ENCODE results near the gene TMEM170A.
"Not testable (repeated sequence)": the region's sequence is repeated elsewhere in the genome, so short reads cannot be mapped to it uniquely, and the experiment has no call there.

TMEM170A gene

DNA sequence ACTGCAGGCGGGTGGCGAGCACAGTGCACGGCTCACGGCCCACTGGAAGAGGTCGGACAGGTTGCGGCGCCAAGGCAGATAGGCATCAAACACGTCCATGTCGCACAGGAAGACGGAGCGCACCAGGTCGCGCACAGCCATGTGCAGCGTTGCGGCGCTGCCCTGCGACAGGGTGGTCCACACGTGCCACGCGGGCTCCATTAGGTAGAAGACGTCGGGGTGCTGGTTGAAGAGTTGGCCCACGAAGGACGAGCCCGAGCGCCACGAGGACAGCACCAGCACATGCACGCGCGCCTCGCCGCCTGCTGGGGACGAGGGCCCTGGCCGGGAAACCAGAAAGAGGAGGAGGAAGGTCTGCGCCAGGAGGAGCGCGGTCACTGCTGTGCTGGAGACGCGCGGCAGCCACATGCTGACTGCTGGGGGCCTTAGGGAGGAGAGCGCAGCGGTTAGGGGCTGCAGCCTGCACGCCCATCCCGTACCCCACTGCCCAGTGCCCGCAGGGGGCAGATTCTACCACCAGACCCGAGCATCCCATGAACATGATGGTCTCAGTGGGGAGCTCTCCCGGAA is 15.0 kb upstream of the TMEM170A start:
- no peak for DNase-seq

DNA sequence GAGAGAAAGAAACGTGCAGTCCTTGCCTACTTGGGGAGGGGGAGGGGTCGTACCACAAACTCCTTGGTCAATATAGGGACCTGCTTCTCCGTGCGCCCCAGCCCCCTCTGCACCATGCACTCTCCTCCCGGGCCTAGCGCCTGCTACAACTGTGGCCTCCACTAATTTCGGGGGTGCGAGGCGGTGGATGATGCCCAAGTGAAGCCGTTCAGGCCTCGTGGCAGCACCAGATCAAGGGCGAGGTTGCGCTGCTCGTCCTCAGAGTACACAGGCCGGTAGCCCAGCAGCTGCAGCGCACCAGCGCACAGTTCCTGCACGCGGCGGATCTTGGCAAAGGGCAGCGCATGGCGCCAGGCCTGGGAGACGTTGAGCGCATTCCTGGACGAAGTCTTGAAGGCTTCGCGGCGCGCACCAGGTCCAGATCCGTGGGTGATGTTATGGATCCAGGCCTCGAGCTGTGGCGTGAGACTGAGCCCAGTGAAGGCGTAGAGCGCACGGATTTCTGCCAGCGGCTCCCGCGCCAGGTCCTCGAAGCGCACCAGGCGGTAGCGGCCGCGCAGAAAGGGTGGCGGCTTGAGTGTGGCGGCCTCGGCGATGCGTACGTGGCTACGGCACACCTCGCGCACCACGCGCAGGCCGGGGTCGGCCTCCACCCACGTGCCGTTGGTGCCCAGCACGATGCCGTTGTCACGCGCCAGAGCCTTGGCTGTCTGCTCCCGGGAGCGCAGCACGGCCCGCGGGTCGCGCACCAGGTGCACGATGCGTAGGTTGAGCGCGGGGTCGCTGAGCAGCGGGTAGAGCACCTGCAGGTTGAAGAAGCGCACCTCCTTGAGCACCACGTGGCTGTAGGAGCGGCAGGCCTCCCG is 14.2 kb upstream of the TMEM170A start:
- DNase-seq, result no peak

DNA sequence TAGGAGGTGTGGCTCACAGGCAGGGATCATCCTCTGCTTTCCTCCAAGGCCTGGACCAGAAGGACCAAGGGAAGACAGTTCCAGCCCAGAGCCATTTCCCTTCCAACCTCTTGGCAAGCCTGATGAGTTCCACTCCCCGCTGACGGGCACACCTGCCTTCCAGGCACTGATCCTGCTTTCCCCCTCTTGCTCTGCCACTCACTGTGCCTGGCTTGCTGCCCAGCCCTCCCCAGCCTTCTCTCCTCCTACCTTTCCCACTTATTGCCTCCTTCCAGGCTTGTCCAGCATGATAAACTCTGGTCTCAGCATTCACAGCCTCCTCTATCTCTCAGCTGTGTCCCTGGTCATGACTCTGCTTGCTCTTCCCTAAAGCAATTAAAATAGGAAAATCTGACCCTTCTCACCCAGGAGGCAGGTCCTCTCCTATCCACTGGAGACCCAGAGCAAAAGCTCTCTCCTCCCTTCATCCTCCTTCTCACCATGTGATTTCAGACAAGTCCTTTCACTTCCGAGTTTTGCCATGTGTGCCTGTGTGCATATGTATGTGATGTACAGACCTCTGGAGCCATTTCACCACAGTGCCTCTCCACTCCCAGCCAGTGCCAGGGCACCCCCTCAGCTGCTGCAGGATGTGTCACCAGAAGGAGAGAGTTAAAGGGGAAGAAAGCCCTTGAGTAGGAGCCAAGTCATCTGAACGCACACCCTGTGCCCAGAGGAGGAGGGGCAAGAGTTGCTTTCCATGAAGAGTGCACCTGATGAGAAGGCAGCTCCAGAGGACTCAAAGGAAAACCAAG is 13.4 kb upstream of the TMEM170A start:
- DNase-seq, result no peak

DNA sequence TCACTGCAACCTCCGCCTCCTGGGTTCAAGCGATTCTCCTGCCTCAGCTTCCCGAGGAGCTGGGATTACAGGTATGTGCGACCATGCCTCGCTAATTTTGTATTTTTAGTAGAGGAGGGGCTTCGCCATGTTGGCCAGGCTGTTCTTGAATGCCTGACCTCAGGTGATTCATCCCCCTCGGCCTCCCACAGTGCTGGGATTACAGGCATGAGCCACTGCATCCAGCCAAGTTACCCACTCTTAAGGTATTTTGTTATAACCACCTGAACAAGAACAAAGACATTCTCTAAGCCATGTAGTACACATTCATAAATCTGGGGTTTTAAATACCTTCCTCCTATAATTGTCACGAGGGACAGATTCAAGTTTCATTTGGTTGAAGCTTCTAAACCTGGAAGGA is 12.3 kb upstream of the TMEM170A start:
- no peak for DNase-seq

DNA sequence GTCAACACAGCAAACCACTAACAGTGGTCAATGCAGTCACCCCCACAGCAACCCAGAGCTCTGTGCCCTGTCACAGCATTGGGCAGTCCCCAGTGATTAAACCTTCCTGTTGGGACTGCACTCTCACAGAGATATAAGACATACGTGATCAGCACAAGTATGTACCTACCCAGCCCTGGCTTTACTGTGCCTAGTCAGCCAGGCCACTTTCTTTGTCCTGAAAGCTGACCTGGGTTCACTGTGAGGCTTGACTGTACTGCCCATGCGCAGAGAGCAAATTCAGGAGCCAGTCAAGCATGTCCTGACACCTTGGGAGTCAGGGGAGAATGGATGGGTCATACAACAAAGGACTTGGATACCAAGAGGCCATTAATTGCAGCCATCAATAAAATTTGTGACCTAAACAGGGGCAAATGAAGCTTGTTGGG is 10.9 kb upstream of the TMEM170A start:
- DNase-seq, result no peak

DNA sequence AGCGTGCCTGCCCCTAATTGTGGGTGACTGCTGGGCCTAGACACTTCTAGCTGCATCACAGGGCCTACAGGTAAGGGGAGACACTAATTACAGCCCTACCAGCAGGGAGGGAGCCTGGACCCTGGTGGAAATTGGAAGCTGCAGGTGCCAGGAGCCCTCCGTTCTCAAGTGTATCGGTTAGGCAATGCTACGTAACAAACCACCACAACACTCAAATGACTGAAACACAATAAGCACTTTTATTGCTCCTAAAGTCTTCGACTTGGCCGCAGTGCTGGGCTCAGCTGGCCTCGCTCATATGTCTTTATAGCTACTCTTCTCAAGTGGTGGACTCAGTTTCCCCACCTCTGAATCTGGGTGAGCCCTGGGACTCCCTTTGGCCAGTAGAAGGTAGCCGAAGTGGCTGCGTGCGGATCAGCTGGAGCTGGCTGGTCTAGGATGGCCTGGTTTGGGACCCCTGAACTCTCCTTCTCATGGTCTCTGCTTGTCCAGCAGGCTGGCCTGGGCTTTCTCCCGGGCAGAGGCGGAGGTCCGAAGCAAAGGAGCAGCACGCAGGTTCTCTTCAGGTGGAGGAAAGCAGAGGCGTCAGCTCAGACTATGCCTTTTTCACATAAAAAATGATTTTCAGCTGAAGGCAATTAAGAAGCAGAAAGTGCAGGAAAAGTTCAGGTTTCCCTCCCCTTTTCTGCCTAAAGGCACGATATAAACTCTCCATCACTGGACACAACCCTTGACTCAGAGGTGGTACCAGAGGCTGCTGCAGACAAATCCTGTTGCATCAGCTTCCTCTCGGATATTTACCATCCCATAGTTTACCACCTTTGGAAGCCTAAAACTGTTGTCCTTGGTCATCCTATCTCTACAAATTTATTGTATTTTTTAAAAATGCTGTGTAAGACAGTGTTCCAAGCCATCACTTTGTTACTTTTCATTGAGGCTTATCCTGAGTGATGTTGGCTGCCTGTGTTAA is 8.7 kb upstream of the TMEM170A start:
- no peak for DNase-seq

DNA sequence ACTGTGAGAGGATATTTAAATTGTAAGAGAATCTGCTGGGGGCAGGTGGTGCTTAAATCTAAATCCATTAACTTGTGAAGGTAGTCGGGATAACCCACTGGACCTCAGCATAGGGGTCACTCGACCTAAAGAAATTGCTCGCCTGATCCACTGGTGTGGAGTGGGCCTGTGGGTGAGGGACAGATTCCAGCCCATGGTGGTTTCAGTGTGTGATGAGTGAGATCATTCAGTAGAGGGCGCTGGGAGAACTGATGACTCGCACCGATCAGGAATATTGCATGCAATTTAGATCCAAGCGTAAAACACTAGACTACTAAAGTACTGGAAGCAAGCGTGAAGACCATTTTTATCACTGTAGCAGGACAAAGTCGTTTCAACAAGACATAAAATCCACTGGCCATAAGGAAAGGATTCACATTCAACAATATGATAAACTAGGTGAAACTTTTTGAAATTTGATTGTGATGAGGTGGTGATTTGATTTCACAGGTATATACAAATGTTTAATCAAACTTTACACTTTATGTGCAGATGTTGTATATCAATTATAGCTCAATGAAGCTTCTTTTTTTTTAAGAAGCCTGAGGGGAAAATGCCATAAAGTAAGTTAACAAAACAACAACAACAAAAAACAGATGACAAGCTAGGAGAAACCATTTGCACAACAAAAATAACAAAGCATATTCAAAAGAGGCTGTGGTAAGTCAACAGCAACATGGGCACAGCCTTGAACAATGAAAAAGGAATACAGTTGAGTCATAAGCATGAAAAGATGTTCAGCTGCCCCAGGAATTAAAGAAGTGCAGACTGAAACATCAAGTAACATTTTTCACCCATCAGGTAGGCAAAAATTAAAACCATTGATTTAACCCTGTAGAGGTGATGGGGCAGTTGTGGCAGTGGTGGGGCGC is 7.5 kb upstream of the TMEM170A start:
- peak; percentile 56 for DNase-seq

DNA sequence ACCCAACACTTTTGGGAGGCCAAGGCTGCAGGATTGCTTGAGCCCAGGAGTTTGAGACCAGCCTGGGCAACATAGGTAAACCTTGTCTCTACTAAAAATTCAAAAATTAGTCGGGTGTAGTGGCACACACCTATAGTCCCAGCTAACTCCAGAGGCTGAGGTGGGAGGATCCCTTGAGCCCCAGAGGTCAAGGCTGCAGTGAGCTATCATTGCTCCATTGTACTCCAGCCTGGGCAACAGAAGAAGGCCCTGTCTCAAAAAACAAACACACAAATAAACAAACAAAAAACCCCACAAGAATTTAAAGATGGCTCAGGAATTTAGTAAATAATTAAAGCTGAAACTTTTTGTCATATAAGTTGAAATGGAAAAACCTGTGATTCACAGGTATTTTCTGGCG is 2.3 kb upstream of the TMEM170A start:
- no peak for DNase-seq

DNA sequence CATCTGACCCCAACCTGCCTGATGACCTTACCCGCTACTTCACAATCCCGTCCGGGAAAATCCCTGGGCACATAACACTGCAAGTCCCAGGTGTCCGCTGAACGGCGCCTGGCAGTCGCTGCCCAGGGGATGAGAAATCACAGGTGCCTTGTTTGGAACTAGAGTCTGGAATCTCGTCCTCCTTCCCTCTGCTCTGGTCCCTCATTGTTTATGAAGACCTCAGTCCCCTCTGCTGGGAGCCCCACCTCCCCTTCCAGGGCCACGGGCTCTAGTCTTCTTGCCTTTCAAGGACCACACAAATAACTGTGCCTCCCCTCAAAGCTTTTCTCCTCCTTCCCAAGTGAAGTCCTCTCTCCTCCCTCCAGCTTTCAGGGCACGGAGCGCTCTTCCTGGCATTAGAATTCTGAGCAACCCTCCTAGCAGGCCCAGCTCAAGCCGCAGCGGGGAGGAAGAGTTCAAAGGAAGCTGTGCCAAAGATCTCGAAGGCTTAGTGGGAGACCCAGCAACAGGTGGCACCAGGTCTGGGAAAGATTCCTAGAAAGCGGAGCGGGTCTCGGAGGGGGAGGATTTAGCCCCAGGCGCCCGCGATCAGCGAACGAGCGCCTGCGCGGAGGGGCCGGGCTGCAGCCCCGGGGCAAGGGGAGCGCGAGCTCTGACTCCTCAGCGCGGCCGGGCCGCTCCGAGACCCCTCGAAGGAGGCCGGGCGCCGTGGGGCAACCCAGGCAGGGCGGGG is 934 bp downstream of the TMEM170A start:
- DNase-seq, result peak; percentile 52

DNA sequence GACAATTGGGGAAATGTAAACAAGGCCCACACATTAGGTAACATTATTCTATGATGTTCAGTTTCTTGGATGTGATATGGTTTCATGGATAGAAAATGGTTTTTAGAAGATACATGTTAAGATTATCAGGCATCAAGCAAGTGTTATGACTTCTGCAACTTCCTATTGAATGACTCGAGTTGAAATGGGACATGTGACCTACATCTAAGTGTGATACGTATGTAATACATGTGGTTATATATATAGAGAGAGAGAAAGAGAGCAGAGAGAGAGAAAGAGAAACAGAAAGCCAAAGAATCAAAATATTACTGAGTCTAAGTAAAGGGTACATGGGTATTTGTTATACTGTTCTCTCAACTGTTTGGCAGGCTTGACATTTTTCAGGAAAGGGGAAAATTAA is 1.7 kb downstream of the TMEM170A start:
- DNase-seq, result no peak

DNA sequence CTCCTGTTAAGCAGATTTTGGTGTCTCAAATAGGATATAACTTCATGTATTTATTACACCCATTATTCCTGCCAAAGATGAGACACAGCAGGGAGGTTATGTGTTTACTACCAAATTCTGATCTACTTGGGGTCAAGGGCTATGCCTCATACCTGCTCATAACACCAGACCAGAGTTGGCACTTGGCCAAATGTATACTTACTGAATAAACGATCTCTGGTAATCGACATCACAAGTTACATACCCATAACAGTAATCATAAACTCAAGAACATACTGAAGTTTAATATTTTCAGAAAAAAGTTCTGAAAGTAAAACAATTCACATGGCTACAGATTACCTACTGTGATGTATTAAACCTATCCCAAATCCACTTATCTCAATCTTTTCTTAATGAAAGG is 2.9 kb downstream of the TMEM170A start:
- DNase-seq, result no peak

DNA sequence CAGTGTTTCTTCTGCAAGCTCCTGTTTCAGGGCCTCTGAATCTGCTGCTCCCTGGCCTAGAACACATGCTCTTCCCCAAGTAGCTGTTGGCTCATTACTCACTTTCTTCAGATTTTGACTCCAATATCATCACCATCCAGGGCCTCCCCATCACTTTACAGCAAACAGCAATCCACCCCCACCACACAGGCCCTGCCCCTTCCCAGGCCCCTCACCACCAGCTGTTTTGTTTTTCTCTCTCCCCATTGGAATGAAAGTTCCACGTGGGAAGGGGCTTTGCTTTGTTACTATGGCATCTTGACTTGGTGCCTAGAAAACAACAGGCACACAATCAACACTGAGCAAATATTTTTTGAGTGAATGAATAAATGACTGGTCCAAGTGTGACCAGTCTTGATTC is 4.0 kb downstream of the TMEM170A start:
- no peak for DNase-seq

DNA sequence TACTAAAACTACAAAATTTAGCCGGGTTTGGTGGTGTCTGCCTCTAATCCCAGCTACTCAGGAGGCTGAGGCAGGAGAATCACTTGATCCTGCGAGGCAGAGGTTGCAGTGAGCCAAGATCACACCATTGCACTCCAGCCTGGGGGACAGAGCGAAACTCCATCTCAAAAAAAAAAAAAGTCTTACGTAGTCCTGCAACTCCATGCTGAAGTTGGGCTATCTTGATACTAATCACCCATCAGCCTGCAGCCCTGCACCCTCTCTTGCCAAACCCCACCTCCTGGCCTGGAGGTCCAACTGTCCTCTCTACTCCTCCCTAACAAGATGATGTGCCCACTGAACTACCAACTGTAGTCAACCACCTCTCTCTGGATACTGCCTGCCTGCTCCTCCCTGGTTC is 4.8 kb downstream of the TMEM170A start:
- DNase-seq, result no peak

DNA sequence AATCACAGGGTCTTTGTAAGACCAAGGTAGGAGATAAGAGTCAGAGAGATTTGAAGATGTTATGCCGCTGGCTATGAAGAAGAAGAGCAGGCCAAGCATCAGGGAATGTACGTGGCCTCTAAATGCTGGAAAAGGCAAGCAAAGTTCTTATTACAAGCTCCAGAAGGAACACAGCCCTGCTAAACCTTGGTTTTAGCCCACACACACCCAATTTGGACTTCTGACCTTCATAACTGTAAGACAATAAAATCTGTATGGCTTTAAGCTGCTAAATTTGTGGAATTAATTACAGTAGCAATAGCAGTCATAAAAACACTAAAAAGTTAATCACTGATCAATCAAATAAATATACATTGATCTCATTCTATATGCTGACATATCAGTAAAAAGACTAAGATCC is 6.0 kb downstream of the TMEM170A start:
- no peak for DNase-seq

DNA sequence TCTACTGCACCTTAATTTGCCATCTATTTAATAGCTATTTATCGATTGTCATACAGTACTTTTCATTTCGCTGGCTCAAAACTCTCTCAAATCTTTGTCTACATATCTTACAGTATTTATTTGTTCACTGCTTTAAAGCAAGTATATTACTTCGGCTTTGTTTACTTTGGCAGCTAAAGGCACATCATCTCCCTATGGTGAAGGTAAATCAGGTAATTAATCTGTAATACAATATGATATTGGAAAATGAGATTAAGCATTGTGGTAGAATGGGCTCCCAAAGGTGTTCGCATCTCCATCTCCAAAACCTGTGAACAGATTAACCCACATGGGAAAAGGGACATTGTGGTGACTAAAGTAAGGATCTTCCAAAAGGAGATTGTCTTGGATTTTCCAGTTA is 6.5 kb downstream of the TMEM170A start:
- DNase-seq, result peak; percentile 40

DNA sequence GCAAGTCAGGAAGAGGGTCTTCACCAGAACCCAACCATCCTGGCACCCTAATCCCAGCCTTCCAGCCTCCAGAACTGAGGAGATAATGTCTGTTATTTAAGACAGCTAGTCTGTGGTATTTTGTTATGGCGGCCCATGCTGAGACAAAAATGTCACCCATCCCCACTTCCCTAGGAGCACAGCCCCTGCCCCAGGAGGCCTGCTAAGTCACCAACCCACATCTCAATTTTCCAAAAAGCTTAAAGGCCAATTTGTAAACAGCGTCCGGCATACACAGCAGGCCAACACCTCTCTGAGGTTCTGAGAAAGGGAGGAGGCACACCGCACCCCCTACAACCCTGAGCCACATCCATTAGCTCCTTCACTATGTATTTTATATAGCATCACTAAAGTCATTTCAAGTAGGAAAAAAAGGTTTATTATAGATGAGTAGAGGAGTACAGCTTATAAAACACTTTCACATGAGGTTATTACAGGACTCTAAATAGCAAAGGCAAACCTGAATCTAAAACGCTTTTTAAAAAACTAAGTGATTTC is 6.9 kb downstream of the TMEM170A start:
- DNase-seq, result no peak

DNA sequence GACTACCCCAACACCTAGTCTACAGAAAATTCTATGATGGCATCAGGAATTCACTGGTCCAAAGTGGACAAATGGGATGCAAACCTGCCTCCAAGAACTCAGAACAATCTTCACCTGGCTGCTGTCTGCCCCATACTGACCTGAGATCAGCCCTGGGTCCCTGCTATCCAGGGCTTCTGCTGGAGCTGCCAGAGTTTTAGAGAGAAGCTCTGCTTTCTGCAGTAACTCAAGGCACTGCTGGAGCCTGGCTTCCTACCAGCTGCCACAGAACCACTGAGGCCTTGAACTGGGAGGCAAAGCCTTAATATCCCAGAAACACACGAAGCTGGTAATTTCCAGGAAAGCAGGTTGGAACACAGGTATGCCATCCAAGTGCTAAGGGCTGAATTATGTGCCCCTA is 7.5 kb downstream of the TMEM170A start:
- no peak for DNase-seq

DNA sequence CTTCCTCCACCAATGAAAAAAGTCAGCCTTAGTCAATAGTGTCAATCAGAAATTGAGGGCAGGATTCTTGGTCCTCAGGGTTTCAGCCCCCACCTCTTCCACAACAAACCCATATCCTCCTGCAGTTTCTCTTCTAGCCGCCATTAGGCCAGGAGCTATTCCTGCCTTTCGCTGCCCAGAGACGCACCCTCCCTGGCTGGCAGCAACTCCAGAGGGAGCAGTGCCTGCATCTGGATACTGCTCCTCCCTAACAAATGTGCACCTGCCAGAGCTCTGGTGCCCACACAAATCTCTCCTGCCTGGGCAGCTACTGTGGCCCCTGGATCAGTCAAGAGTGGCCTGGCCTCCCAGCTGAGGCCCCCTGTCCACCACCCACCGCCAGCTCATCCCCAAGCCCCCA is 8.0 kb downstream of the TMEM170A start:
- DNase-seq, result not testable (repeated sequence)

DNA sequence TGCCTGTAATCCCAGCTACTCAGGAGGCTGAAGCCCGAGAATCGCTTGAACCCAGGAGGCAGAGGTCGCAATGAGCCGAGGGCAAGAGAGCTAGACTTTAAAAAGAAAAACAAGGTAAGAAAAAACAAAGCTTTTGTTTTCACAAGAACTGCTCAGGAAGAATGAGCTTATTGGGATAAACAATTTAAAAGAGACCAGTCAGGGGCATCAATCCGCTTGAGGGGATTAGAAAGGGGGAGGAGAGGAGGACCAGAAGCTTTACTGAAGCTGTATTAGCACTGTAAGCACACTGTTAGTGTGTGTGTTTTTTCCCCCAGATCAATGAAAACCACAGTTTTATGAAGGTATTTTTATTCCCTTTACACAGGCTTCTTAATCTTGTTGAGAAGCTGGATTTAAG is 8.8 kb downstream of the TMEM170A start:
- no peak for DNase-seq

DNA sequence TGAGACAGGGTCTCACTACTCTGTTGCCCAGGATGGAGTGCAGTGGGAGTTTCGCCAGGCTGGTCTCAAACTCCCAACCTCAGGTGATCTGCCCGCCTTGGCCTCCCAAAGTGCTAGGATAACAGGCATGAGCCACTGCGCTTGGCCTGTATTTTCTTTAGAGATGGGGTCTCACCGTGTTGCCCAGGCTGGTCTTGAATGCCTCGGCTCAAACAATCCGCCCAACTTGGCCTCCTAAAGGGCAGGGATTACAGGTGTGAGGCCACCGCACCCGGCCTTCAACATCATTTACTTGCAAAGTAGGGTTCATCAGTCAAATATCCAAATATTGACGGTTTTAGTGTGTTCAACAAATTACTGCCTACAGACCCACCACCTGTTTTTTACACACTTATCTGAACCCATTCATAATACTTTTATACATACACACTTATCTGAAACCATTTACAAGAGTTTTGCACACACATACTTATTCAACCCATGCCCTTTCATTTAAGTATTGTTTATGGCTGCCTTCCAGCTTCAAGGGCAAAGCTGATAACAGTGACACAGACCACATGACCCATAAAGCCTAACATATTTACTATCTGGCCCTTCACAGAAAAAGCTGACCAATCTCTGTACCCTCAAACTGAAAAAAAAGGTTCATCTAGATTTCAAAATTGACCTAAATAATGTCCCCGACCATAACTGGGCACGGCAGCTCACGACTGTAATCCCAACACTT is 11.9 kb downstream of the TMEM170A start:
- no peak for DNase-seq
